ENCODE results near the gene CRTAP. TPM values are rescaled to one million over a fixed set of nuclear protein-coding genes. Genes with fewer than 3 reads are reported as not detected.

CRTAP gene
- total and polyA plus RNA-seq, 5 donors from 2014 or later = 44.0 to 112 (median 97.5) TPM

DNA sequence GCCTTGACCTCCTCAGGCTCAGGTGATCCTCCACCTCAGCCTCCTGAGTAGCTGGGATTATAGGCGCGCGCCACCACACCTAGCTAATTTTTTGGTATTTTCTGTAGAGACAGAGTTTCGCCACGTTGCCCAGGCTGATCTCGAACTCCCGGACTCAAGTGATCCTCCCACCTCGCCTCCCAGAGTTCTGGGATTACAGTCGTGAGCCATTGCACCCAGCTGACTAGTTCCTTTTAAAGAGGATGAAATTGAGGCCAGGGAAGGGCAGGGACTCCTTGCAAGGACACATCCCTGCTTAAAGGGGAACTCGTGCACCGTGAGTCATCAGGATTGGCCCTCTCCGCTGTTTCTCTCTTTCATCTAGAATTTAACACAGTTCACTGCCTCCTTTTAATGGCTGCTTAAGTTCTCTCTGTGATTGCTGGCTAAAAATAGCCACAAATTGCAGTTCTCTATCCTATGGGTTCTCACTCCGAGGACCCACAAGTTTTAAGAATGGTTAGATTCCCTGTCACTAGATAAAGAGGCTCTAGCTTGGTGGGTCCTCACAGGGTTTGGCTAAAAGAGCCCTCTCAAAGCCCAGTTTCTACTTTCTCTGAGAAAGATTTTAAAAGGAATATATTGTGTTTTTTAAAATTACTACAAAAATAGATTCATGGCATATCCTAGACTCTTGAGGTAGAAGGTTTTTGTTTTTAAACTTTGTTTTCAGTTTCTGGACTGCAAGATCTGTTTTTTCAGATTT, 1.4 kb downstream of the CRTAP start:
- H3K4me3 Mint-ChIP-seq = peak overlapping the region; percentile 92 to 98 (median 94)
- peak overlapping the region; percentile 78 for H3K27ac ChIP-seq (ENCODE audit: insufficient read depth, low read length, poor library complexity, severe bottlenecking)
- H3K27ac Mint-ChIP-seq = peak overlapping the region; percentile 66 to 92 (median 74)
- H3K36me3 Mint-ChIP-seq = peaks cover 4% of the 10 kb centered on the region
- H3K27me3 Mint-ChIP-seq = no peaks in the 10 kb centered on the region
- H3K4me1 Mint-ChIP-seq = peaks cover 31 to 69% (median 43%) of the 10 kb centered on the region in 4 donors
- peaks cover 8% of the 10 kb centered on the region for H3K36me3 ChIP-seq (ENCODE audit: control insufficient read depth, insufficient read depth, low read length)
- DNase-seq (no peak), ATAC-seq (ENCODE audit: low read depth in 2 of 2) (no peak)
- H3K27me3 ChIP-seq (ENCODE audit: control insufficient read depth, insufficient read depth, low read length) = no peaks in the 10 kb centered on the region
- peak overlapping the region; percentile 56 for H3K4me3 ChIP-seq (ENCODE audit: low read depth, low read length)
- H3K4me1 ChIP-seq (ENCODE audit: control insufficient read depth, insufficient read depth, low read length, poor library complexity, severe bottlenecking) = peaks cover 35% of the 10 kb centered on the region
- peaks cover 0 to 2% (median 0%) of the 10 kb centered on the region in 7 donors for H3K9me3 Mint-ChIP-seq
- no peaks in the 10 kb centered on the region for H3K9me3 ChIP-seq (ENCODE audit: control insufficient read depth in 2 of 2, low read length in 2 of 2)

DNA sequence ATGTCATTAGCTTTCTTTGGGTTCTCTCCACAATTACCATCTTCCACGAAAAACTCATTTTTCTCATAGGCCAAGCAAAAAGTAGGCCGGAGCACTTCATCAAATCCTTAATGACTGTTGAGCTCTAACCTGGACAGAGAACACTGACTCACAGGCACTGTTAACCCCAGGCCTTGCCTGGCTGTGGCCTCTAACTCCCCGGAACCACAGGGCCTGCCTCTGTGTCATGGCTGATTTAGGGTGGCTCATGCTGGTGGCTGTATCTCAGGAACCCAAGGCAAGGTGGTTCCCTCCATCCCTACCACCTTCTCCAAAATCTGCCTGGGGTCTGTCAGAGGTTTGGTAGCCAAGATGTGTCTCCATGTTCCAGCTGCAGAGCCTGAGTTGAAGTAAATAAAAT, 3.6 kb downstream of the CRTAP start:
- ATAC-seq (ENCODE audit: low read depth in 2 of 2) = no peak
- Mint-ChIP-seq H3K27me3 (no peaks in the 10 kb centered on the region), H3K4me1 (peaks cover 26 to 56% (median 31%) of the 10 kb centered on the region in 4 donors), H3K36me3 (peaks cover 9% of the 10 kb centered on the region), H3K4me3 (peak overlapping the region in 1 of 4 donors; percentile 5), H3K9me3 (peaks cover 0 to 2% (median 0%) of the 10 kb centered on the region in 7 donors), H3K27ac (peak overlapping the region in 2 of 3 donors; percentile 6 to 61)
- Histone ChIP-seq H3K27me3 (ENCODE audit: control insufficient read depth, insufficient read depth, low read length) (no peaks in the 10 kb centered on the region), H3K4me1 (ENCODE audit: control insufficient read depth, insufficient read depth, low read length, poor library complexity, severe bottlenecking) (peaks cover 27% of the 10 kb centered on the region), H3K27ac (ENCODE audit: insufficient read depth, low read length, poor library complexity, severe bottlenecking) (no peak overlapping the region), H3K9me3 (ENCODE audit: control insufficient read depth in 2 of 2, low read length in 2 of 2) (no peaks in the 10 kb centered on the region), H3K4me3 (ENCODE audit: low read depth, low read length) (no peak overlapping the region), H3K36me3 (ENCODE audit: control insufficient read depth, insufficient read depth, low read length) (peaks cover 14% of the 10 kb centered on the region)
- no peak for DNase-seq

DNA sequence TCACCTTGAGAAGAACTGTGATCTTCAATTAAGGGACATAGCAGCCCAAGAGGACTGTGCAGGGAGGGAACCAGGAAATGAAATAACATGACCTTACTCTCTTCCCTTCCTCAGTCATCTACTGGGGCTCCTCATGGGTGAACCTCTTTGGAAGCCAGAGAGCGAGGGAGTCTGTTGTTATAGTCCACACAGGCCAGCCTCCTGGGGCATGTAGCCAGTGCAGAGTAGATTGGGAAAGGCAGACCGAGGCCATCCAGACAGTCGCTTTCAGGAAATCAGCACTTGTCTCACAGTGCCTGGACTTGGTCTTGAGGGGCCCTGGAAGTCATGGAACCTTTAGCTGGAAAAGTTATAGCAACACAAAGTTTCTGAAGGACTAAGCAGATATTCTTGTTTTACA, 6.1 kb downstream of the CRTAP start:
- H3K4me1 ChIP-seq (ENCODE audit: control insufficient read depth, insufficient read depth, low read length, poor library complexity, severe bottlenecking) = peaks cover 12% of the 10 kb centered on the region
- H3K4me3 ChIP-seq (ENCODE audit: low read depth, low read length) = no peak overlapping the region
- peaks cover 27% of the 10 kb centered on the region for H3K36me3 ChIP-seq (ENCODE audit: control insufficient read depth, insufficient read depth, low read length)
- DNase-seq = no peak
- no peak overlapping the region for H3K4me3 Mint-ChIP-seq
- H3K27ac Mint-ChIP-seq = peak overlapping the region in 1 of 3 donors; percentile 44
- no peaks in the 10 kb centered on the region for H3K9me3 ChIP-seq (ENCODE audit: control insufficient read depth in 2 of 2, low read length in 2 of 2)
- H3K27me3 ChIP-seq (ENCODE audit: control insufficient read depth, insufficient read depth, low read length) = no peaks in the 10 kb centered on the region
- peaks cover 27% of the 10 kb centered on the region for H3K36me3 Mint-ChIP-seq
- peaks cover 0 to 2% (median 0%) of the 10 kb centered on the region in 7 donors for H3K9me3 Mint-ChIP-seq
- H3K4me1 Mint-ChIP-seq = peaks cover 19 to 38% (median 23%) of the 10 kb centered on the region in 4 donors
- no peak for ATAC-seq (ENCODE audit: low read depth in 2 of 2)
- no peaks in the 10 kb centered on the region for H3K27me3 Mint-ChIP-seq
- no peak overlapping the region for H3K27ac ChIP-seq (ENCODE audit: insufficient read depth, low read length, poor library complexity, severe bottlenecking)

DNA sequence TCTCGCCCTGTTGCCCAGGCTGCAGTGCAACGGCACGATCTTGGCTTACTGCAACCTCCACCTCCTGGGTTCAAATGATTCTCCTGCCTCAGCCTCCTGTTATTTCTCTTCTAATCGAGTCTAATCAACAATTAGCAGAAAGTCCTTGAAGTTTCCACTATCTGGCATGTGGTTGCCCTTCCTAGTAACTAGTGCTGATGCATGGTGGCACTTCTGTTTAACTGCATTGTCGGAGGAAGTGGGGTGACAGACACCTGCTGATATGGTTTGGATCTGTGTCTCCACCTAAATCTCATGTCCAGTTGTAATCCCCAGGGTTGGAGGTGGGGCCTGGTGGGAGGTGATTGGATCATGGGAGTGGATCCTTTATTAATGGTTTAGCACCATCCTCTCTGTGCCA, 9.2 kb downstream of the CRTAP start:
- DNase-seq (peak in 1 of 3 donors; percentile 46), ATAC-seq (ENCODE audit: low read depth in 2 of 2) (no peak)
- Histone ChIP-seq H3K27ac (ENCODE audit: insufficient read depth, low read length, poor library complexity, severe bottlenecking) (no peak overlapping the region), H3K4me3 (ENCODE audit: low read depth, low read length) (no peak overlapping the region), H3K9me3 (ENCODE audit: control insufficient read depth in 2 of 2, low read length in 2 of 2) (no peaks in the 10 kb centered on the region), H3K36me3 (ENCODE audit: control insufficient read depth, insufficient read depth, low read length) (peaks cover 43% of the 10 kb centered on the region), H3K27me3 (ENCODE audit: control insufficient read depth, insufficient read depth, low read length) (no peaks in the 10 kb centered on the region), H3K4me1 (ENCODE audit: control insufficient read depth, insufficient read depth, low read length, poor library complexity, severe bottlenecking) (no peaks in the 10 kb centered on the region)
- H3K36me3 Mint-ChIP-seq = peaks cover 44% of the 10 kb centered on the region
- peaks cover 8 to 12% (median 10%) of the 10 kb centered on the region in 4 donors for H3K4me1 Mint-ChIP-seq
- no peak overlapping the region for H3K4me3 Mint-ChIP-seq
- H3K27me3 Mint-ChIP-seq = no peaks in the 10 kb centered on the region
- H3K9me3 Mint-ChIP-seq = no peaks in the 10 kb centered on the region
- peak overlapping the region in 1 of 3 donors; percentile 71 for H3K27ac Mint-ChIP-seq

DNA sequence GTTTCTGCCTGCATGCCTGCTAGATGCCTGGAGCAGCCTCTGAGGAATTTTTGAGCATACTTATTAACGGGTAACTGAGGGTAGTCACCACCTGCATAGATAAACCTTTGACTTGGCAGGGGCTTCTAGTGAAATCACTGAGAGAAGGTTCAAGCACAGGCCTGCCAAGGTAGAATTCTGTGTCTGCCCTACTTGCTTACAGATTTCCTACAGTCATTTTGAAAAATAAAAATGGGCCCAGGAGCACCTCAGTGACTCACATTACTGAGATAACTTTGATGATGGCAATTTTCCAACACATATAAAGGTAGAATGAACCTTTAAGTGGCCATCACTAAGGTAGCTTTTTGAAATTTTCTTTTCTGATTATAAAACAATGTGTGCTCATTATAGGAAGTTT, 10.8 kb downstream of the CRTAP start:
- no peaks in the 10 kb centered on the region for H3K27me3 ChIP-seq (ENCODE audit: control insufficient read depth, insufficient read depth, low read length)
- Mint-ChIP-seq H3K36me3 (peaks cover 45% of the 10 kb centered on the region), H3K4me3 (no peak overlapping the region), H3K27ac (peak overlapping the region in 1 of 3 donors; percentile 4), H3K9me3 (no peaks in the 10 kb centered on the region), H3K27me3 (no peaks in the 10 kb centered on the region), H3K4me1 (peaks cover 0 to 10% (median 5%) of the 10 kb centered on the region in 4 donors)
- no peaks in the 10 kb centered on the region for H3K9me3 ChIP-seq (ENCODE audit: control insufficient read depth in 2 of 2, low read length in 2 of 2)
- no peaks in the 10 kb centered on the region for H3K4me1 ChIP-seq (ENCODE audit: control insufficient read depth, insufficient read depth, low read length, poor library complexity, severe bottlenecking)
- no peak overlapping the region for H3K4me3 ChIP-seq (ENCODE audit: low read depth, low read length)
- ATAC-seq (ENCODE audit: low read depth in 2 of 2) (no peak), DNase-seq (no peak)
- H3K27ac ChIP-seq (ENCODE audit: insufficient read depth, low read length, poor library complexity, severe bottlenecking) = no peak overlapping the region
- peaks cover 42% of the 10 kb centered on the region for H3K36me3 ChIP-seq (ENCODE audit: control insufficient read depth, insufficient read depth, low read length)

DNA sequence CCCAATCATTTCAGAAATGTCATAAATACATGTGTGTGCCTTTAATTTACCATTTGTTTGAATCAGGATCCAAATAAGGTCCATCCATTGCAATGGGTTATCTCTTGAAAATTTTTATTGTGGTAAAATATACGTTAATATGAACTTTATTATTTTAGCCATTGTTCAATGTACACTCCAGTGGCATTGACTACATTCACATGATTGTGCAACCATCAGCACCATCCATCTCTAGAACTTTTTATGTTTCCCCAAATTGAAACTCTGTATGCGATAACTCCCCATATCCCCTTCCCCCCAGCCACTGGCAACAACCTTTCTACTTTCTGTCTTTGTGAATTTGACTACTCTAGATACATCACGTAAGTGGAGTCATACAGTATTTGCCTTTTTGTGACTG, 12.0 kb downstream of the CRTAP start:
- peaks cover 0 to 5% (median 4%) of the 10 kb centered on the region in 4 donors for H3K4me1 Mint-ChIP-seq
- no peaks in the 10 kb centered on the region for H3K27me3 Mint-ChIP-seq
- peaks cover 39% of the 10 kb centered on the region for H3K36me3 ChIP-seq (ENCODE audit: control insufficient read depth, insufficient read depth, low read length)
- no peak for ATAC-seq (ENCODE audit: low read depth in 2 of 2)
- H3K4me3 ChIP-seq (ENCODE audit: low read depth, low read length) = no peak overlapping the region
- H3K4me3 Mint-ChIP-seq = no peak overlapping the region
- no peak overlapping the region for H3K27ac Mint-ChIP-seq
- H3K27ac ChIP-seq (ENCODE audit: insufficient read depth, low read length, poor library complexity, severe bottlenecking) = no peak overlapping the region
- peaks cover 44% of the 10 kb centered on the region for H3K36me3 Mint-ChIP-seq
- no peaks in the 10 kb centered on the region for H3K4me1 ChIP-seq (ENCODE audit: control insufficient read depth, insufficient read depth, low read length, poor library complexity, severe bottlenecking)
- DNase-seq = no peak
- no peaks in the 10 kb centered on the region for H3K9me3 Mint-ChIP-seq
- no peaks in the 10 kb centered on the region for H3K27me3 ChIP-seq (ENCODE audit: control insufficient read depth, insufficient read depth, low read length)
- H3K9me3 ChIP-seq (ENCODE audit: control insufficient read depth in 2 of 2, low read length in 2 of 2) = no peaks in the 10 kb centered on the region

DNA sequence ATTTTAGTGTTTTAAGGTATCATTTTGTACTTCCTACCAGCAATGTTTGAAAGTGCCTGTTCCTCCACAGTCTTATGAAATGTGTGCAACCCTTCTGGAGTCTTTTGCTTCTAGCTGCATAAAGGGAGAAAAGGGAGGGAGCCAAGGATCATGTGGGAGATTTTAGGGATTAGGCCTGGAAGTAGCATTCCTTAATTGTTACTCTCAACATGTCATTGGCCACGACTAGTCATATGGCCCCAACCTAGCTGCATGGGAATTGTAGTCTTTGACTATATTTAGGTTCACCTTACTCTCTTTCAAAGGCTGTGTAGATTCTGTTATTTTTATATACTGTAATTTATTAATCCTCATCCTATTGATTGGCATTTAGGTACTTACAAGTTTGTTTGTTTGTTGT, 14.9 kb downstream of the CRTAP start:
- peaks cover 40% of the 10 kb centered on the region for H3K36me3 Mint-ChIP-seq

DNA sequence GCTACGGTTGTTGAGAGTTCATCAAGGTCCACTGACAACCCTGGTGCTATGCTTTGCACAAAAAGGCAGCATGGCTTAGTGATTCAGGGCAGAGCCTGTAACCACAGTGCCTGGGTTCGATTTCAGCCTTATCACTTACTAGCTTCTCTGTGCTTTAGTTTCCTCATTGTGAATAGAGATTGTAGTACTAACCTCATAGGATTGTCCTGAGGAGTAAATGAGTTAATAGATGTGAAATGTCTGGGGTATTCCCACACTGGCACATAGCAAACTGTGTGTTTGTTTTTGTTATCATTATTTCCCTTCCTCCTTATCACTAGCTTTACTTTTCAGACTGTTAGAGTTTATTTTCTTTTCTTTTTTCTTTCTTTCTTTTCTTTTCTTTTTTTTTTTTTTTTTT, 16.3 kb downstream of the CRTAP start:
- Histone ChIP-seq H3K4me1 (ENCODE audit: control insufficient read depth, insufficient read depth, low read length, poor library complexity, severe bottlenecking) (no peaks in the 10 kb centered on the region), H3K4me3 (ENCODE audit: low read depth, low read length) (no peak overlapping the region), H3K27me3 (ENCODE audit: control insufficient read depth, insufficient read depth, low read length) (no peaks in the 10 kb centered on the region), H3K27ac (ENCODE audit: insufficient read depth, low read length, poor library complexity, severe bottlenecking) (no peak overlapping the region), H3K36me3 (ENCODE audit: control insufficient read depth, insufficient read depth, low read length) (peaks cover 47% of the 10 kb centered on the region), H3K9me3 (ENCODE audit: control insufficient read depth in 2 of 2, low read length in 2 of 2) (no peaks in the 10 kb centered on the region)
- DNase-seq (no peak), ATAC-seq (ENCODE audit: low read depth in 2 of 2) (no peak)
- Mint-ChIP-seq H3K36me3 (peaks cover 38% of the 10 kb centered on the region), H3K9me3 (no peaks in the 10 kb centered on the region), H3K27ac (no peak overlapping the region), H3K4me1 (peaks cover 1 to 16% (median 7%) of the 10 kb centered on the region in 4 donors), H3K27me3 (no peaks in the 10 kb centered on the region), H3K4me3 (no peak overlapping the region)

More for the DNA sequence above, 14.9 kb downstream of the CRTAP start:
- Mint-ChIP-seq H3K4me3 (no peak overlapping the region), H3K9me3 (no peaks in the 10 kb centered on the region), H3K27me3 (no peaks in the 10 kb centered on the region), H3K27ac (peak overlapping the region in 1 of 3 donors; percentile 4), H3K4me1 (peaks cover 0 to 12% (median 7%) of the 10 kb centered on the region in 4 donors)
- ATAC-seq (ENCODE audit: low read depth in 2 of 2) (no peak), DNase-seq (no peak)
- H3K4me3 ChIP-seq (ENCODE audit: low read depth, low read length) = no peak overlapping the region
- H3K27me3 ChIP-seq (ENCODE audit: control insufficient read depth, insufficient read depth, low read length) = no peaks in the 10 kb centered on the region
- H3K4me1 ChIP-seq (ENCODE audit: control insufficient read depth, insufficient read depth, low read length, poor library complexity, severe bottlenecking) = no peaks in the 10 kb centered on the region
- no peaks in the 10 kb centered on the region for H3K9me3 ChIP-seq (ENCODE audit: control insufficient read depth in 2 of 2, low read length in 2 of 2)
- H3K27ac ChIP-seq (ENCODE audit: insufficient read depth, low read length, poor library complexity, severe bottlenecking) = no peak overlapping the region
- peaks cover 44% of the 10 kb centered on the region for H3K36me3 ChIP-seq (ENCODE audit: control insufficient read depth, insufficient read depth, low read length)
